ENCODE measurements around the gene METAP1. TPM values are rescaled to one million over a fixed set of nuclear protein-coding genes. Genes with fewer than 3 reads are reported as not detected.

METAP1 gene
- total RNA-seq, 4 donors from 2014 or later: 37.9 to 87.6 (median 45.9) TPM

DNA sequence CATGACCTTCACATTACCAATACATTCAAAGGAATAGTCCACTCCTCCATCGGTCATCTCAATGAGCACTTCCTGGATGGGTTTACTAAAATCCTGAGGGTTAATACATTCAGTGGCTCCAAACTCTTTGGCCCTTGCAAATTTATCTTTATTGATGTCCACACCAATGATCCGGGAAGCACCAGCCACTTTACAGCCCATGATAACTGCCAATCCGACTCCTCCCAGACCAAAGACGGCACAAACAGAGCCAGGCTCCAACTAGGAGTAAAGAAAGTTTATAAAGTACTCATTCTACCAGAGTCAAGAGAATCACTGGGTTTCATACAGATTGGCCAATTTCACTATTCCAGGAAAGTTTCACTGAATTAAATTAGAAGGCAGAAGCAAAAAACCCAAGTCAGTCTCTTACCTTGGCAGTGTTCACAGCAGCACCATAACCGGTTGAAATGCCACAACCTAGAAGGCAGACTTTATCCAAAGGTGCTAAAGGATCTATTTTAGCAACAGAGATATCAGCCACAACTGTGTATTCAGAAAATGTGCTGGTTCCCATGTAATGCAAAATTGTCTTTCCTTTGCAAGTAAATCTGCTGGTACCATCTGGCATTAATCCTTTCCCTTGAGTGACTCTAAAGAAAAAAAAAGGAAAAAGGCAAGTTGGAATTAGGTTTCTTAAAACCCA lies 80.9 kb downstream of the METAP1 start:
- Histone ChIP-seq H3K4me3 (no peak overlapping the region), H3K27me3 (no peaks in the 10 kb centered on the region), H3K9me3 (no peaks in the 10 kb centered on the region), H3K4me1 (peaks cover 0 to 53% (median 5%) of the 10 kb centered on the region in 3 donors), H3K36me3 (peaks cover 19 to 100% of the 10 kb centered on the region in 2 donors), H3K27ac (no peak overlapping the region)
- TF ChIP-seq EP300 (IDR thresholded peaks at IDR 0.05) (no peak), POLR2AphosphoS5 (IDR thresholded peaks at IDR 0.05) (no peak), POLR2A (IDR thresholded peaks at IDR 0.05) (no peak)
- TF ChIP-seq, protein P1, sequence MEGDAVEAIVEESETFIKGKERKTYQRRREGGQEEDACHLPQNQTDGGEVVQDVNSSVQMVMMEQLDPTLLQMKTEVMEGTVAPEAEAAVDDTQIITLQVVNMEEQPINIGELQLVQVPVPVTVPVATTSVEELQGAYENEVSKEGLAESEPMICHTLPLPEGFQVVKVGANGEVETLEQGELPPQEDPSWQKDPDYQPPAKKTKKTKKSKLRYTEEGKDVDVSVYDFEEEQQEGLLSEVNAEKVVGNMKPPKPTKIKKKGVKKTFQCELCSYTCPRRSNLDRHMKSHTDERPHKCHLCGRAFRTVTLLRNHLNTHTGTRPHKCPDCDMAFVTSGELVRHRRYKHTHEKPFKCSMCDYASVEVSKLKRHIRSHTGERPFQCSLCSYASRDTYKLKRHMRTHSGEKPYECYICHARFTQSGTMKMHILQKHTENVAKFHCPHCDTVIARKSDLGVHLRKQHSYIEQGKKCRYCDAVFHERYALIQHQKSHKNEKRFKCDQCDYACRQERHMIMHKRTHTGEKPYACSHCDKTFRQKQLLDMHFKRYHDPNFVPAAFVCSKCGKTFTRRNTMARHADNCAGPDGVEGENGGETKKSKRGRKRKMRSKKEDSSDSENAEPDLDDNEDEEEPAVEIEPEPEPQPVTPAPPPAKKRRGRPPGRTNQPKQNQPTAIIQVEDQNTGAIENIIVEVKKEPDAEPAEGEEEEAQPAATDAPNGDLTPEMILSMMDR (IDR thresholded peaks at IDR 0.05): no peak
- no peak for ATAC-seq
- 87 to 100% methylated on average over 2 to 5 of the region's 5 CpGs for WGBS, 2 donors (ENCODE audit: low coverage in 1 of 2)

DNA sequence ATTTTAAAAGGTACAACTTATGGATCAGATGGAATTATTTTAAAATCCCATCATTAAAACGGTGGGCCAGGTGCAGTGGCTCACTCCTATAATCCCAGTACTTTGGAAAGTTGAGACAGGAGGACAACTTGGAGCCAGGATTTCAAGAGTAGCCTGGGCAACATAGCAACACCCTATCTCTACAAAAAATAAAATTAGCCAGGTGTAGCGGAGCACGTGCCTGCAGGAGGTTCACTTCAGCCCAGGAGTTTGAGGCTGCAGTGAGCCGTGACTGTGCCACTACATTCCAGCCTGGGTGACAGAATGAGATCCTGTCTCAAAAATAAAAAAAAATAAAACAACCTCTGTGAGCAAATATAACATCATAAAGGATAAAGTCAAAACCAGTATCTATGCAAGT lies 81.7 kb downstream of the METAP1 start:
- Histone ChIP-seq H3K27me3 (no peaks in the 10 kb centered on the region), H3K4me1 (peaks cover 0 to 51% (median 0%) of the 10 kb centered on the region in 3 donors), H3K9me3 (no peaks in the 10 kb centered on the region), H3K36me3 (peaks cover 20 to 100% of the 10 kb centered on the region in 2 donors), H3K27ac (no peak overlapping the region), H3K4me3 (no peak overlapping the region)
- 64 to 76% methylated on average over 4 of the region's 4 CpGs for WGBS, 2 donors (ENCODE audit: low coverage in 1 of 2)
- no peak for ATAC-seq
- TF ChIP-seq, protein P1 (IDR thresholded peaks at IDR 0.05): no peak
- TF ChIP-seq POLR2AphosphoS5 (IDR thresholded peaks at IDR 0.05) (no peak), POLR2A (IDR thresholded peaks at IDR 0.05) (no peak), EP300 (IDR thresholded peaks at IDR 0.05) (no peak)

DNA sequence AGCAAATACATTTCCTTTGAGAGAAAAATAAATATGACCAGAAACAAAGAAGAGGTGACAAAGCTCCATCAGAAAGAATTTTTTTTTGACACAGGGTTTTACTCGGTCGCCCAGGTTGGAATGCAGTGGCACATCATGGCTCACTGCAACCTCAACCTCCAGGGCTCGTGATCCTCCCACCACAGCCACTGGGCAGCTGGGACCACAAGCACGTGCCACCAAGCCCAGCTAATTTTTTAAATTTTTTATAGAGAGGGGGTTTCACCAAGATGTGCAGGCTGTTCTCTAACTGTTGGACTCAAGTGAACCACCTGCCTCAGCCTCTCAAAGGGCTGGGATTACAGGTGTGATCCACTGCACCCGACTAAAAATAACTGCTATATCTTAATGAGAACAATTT lies 82.8 kb downstream of the METAP1 start:
- Histone ChIP-seq H3K4me1 (peaks cover 0 to 56% (median 0%) of the 10 kb centered on the region in 3 donors), H3K9me3 (no peaks in the 10 kb centered on the region), H3K36me3 (peaks cover 20 to 100% of the 10 kb centered on the region in 2 donors), H3K4me3 (no peak overlapping the region), H3K27ac (no peak overlapping the region), H3K27me3 (no peaks in the 10 kb centered on the region)
- TF ChIP-seq POLR2A (IDR thresholded peaks at IDR 0.05) (no peak), POLR2AphosphoS5 (IDR thresholded peaks at IDR 0.05) (no peak), EP300 (IDR thresholded peaks at IDR 0.05) (no peak)
- TF ChIP-seq, protein P1 (IDR thresholded peaks at IDR 0.05): no peak
- ATAC-seq: no peak
- WGBS, 2 donors (ENCODE audit: low coverage in 1 of 2): 83 to 87% methylated on average over 4 to 5 of the region's 5 CpGs

DNA sequence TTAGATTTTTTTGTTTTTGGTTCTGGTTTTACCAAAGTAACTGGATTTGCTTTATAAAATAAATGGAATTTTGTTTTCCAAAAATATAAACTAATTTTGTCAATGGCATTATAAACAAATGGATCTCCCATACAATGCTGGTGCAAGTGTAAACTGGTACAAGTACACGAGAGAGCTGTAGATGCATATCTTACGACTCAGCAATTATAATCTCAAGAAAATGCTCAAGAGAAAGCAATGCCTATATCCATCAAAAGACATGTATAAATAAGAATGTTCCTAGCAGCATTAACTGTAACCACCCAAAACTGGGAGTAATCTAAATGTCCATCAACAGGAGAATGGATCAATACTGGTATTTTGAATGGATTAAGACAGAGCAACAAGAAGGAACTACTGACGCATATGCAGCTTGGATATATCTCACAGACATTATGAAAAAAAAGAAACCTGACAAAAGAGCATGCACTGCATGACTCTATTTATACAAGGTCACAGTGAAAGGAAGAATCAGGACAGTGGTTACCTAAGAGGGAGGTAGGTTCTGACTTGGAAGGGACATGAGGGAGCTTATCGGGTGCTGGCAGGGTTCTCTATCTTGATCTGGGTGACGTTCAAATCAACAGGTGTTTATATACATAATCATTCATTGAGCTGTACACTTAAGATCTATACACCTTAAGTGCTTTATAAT lies 83.6 kb downstream of the METAP1 start:
- WGBS, 2 donors (ENCODE audit: low coverage in 1 of 2): 67 to 71% methylated on average over 4 to 5 of the region's 5 CpGs
- no peak overlapping the region for H3K4me3 ChIP-seq
- H3K36me3 ChIP-seq: peaks cover 16 to 100% of the 10 kb centered on the region in 2 donors
- no peak for ATAC-seq
- no peak for TF ChIP-seq EP300 (IDR thresholded peaks at IDR 0.05)
- TF ChIP-seq, protein P1 (IDR thresholded peaks at IDR 0.05): no peak
- TF ChIP-seq POLR2AphosphoS5 (IDR thresholded peaks at IDR 0.05): no peak
- TF ChIP-seq POLR2A (IDR thresholded peaks at IDR 0.05): no peak
- no peaks in the 10 kb centered on the region for H3K9me3 ChIP-seq
- peaks cover 0 to 63% (median 0%) of the 10 kb centered on the region in 3 donors for H3K4me1 ChIP-seq
- no peaks in the 10 kb centered on the region for H3K27me3 ChIP-seq
- H3K27ac ChIP-seq: no peak overlapping the region

Measured in gastroesophageal sphincter (tissue), 4 donors.